WI38 (cell line): ENCODE data around the gene PKD1L1.

Experiments used
- H3K4me3 ChIP-seq: 2 replicates; pipeline ENCODE4 v1.5.1; 2011; ENCODE audit warnings: low read depth, mild to moderate bottlenecking, control low read depth, low read length
- TF ChIP-seq, protein P1 (sequence below): IDR thresholded peaks from 2 replicates; pipeline ENCODE4 v1.5.1; 2012; ENCODE audit warnings: low read depth, mild to moderate bottlenecking, control low read depth, low read length

The PKD1L1 gene

DNA sequence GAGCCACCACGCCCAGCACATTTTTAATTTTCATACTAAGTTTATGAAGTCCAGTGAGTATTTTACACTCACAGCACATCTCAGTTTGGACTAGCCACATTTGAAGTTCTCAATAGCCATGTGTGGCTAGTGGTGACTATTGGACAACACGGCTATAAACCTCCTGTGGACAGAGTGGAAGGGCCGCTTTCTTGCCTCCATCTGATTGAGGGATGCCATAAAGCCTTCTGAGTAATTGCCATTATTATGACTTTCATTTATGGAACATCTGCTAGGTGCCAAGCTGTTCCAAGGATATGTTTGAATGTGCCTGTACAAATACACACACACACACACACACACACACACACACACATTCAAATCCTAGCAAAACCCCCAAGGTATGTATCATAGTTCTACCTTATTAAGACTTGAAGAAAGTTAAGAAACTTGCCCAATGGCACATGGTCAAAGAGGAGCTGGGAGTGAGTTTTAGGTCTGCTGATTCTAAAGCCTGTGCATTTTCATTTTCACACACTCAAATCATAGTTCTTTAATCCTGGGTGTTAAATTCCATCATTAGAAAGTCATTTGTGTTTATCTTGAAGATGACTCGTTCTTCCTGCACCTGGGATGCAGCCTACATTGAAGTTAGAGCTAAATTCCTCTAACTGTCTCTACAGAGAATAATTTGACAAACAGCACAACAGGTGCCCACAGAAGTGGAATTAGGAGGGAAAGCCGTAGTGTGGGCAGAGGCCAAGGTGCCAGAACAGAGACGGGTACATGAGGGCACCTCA, 143.3 kb downstream of the PKD1L1 start:
- TF ChIP-seq, protein P1, sequence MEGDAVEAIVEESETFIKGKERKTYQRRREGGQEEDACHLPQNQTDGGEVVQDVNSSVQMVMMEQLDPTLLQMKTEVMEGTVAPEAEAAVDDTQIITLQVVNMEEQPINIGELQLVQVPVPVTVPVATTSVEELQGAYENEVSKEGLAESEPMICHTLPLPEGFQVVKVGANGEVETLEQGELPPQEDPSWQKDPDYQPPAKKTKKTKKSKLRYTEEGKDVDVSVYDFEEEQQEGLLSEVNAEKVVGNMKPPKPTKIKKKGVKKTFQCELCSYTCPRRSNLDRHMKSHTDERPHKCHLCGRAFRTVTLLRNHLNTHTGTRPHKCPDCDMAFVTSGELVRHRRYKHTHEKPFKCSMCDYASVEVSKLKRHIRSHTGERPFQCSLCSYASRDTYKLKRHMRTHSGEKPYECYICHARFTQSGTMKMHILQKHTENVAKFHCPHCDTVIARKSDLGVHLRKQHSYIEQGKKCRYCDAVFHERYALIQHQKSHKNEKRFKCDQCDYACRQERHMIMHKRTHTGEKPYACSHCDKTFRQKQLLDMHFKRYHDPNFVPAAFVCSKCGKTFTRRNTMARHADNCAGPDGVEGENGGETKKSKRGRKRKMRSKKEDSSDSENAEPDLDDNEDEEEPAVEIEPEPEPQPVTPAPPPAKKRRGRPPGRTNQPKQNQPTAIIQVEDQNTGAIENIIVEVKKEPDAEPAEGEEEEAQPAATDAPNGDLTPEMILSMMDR: no peak
- H3K4me3 ChIP-seq: no peak overlapping the region

DNA sequence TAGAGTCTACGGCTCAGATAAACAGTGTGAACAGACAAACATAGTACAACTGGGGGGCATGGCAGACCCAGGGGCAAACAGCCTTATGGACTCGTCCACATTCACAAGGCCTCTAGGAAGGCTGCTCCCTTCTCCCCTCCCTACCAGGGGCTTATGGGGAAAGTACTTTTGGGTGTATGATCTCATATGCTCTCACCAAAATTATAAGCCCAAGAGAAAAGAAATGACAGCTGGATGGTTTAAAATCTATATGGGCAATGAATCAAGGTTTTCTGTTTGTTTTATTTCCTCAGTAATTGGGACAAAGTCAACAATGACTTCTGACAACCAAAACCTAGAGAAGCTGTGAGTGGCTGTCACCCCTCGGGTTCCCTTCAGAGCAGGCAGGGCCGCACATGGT, 144.4 kb downstream of the PKD1L1 start:
- H3K4me3 ChIP-seq: no peak overlapping the region
- TF ChIP-seq, protein P1: no peak

DNA sequence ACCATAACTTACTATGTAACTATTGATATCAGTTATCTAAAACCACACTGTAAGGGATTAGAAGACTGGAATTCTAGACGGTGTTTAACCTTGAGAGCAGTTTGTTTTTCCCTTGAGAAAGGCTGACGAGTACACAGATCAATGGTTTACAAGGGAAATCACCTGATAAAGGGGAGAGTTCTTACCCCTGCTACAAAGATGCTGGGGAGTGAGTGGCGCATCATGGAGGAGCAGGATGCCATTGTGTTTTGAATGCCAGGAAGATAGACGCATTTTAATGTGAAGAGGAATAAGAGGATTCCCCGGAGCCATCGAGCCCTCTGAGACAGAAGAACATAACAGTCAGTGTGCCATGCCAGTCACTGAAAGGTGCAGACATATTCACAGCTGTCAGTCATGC, 145.2 kb downstream of the PKD1L1 start:
- TF ChIP-seq, protein P1: no peak
- H3K4me3 ChIP-seq: no peak overlapping the region

DNA sequence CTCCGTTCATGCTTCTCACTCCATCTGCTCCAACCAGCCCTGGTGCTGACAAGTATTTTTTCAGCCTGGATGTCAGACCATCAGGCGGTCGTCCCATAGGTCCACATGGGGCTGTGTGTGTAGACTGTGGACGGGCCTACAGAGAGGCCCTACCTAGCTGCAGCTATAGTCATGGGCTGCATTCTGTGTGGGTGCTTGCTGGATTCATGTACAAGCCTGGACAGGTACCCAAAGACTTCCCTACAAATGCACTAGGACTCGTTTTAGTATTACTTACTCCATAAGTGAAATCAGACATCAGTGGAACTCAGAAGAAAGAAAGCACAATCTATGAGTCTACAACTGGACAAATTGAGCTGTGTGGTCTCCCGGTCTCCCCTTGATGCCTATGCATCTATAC, 146.8 kb downstream of the PKD1L1 start:
- no peak overlapping the region for H3K4me3 ChIP-seq
- TF ChIP-seq, protein P1: no peak

DNA sequence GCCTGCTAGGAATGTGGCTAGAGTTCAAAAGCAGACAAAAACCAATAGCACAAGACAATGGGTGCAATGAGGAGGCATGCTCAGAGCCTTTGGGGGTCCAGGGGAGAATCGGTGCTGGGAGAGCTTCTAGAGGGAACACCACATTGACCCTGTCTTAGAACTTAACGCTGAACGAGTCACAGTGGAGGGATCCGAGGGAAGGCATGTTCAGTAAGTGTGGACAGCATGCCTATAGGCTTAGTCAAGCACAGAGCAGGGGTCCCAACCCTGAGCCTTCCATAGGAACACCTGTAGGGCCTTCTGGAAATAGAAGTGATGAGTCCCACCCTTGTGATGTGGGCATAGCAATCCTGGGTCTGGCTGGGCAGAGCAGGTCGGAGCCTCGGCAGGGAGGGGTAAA, 148.7 kb downstream of the PKD1L1 start:
- TF ChIP-seq, protein P1: no peak
- H3K4me3 ChIP-seq: no peak overlapping the region

DNA sequence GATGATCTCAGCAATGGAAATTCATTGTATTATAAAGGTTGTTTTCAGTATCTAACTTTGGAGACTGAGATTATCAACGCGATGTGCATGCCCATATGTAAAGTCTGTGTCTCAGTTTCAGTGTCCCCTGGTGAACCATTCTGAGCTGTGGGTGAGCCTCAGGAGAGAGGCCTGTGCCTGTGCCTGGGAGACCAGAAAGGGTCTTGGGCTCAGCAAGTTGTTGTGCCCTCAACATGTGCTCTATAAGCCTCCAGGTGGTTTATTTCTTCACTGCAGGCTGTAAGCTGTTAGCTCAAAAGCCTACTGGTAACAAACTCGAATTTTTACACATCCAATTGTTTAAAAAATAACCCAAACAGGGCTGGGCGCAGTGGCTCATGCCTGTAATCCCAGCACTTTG, 151.9 kb downstream of the PKD1L1 start:
- TF ChIP-seq, protein P1: no peak

DNA sequence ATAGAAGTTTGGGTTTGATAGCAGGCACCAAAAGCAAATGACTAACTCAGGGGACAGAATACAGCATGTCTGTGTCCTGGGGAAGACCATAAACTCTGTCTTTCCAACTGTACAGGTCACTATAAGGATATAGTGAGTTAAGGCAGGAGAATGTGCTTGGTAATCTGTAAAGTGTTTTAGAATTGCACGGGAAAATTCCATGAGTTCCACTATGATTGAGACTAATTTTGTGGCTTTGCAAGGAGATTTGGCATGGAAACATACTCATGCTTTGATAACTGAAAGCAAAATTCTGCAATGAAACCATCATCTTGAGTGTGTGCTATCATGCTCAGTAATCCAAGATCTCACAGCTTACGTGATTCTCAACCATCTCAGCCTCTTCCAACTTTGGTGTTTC, 152.6 kb downstream of the PKD1L1 start:
- TF ChIP-seq, protein P1: no peak
- H3K4me3 ChIP-seq: peak overlapping the region; percentile 40

More for the DNA sequence above, 151.9 kb downstream of the PKD1L1 start:
- peak overlapping the region; percentile 13 for H3K4me3 ChIP-seq

DNA sequence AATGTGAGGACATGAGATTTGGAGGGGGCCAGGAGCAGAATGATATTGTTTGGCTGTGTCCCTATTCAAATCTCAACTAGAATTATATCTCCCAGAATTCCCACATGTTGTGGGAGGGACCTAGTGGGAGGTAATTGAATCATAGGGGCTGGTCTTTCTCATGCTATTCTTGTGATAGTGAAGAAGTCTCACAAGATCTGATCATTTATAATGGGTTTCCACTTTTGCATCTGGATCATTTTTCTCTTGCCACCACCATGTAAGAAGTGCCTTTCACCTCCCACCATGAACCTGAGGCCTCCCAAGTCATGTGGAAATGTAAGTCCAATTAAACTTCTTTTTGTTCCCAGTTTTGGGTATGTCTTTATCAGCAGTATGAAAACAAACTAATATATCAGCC, 153.1 kb downstream of the PKD1L1 start:
- H3K4me3 ChIP-seq: peak overlapping the region; percentile 40
